ENCODE results near the gene KREMEN1.

The KREMEN1 gene

DNA sequence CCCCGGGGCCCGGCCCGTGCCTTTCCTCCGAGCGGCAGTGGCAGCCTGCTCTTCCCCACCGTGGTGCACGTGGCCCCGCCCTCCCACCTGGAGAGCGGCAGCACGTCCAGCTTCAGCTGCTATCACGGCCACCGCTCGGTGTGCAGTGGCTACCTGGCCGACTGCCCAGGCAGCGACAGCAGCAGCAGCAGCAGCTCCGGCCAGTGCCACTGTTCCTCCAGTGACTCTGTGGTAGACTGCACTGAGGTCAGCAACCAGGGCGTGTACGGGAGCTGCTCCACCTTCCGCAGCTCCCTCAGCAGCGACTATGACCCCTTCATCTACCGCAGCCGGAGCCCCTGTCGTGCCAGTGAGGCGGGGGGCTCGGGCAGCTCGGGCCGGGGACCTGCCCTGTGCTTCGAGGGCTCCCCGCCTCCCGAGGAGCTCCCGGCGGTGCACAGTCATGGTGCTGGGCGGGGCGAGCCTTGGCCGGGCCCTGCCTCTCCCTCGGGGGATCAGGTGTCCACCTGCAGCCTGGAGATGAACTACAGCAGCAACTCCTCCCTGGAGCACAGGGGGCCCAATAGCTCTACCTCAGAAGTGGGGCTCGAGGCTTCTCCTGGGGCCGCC is 23.1 kb upstream of the KREMEN1 start:
- peaks cover 13 to 50% of the 10 kb centered on the region in 2 donors for H3K36me3 ChIP-seq (ENCODE audit: control insufficient read depth in 1 of 2, insufficient read depth in 2 of 2, low read length in 2 of 2)
- H3K9ac ChIP-seq (ENCODE audit: low read depth in 1 of 2, low read length in 2 of 2) = no peak overlapping the region
- no peak overlapping the region for H3K4me3 ChIP-seq (ENCODE audit: low read depth in 1 of 2, low read length in 2 of 2)
- no peak overlapping the region for H3K27ac ChIP-seq (ENCODE audit: low read depth, low read length)
- no peaks in the 10 kb centered on the region for H3K4me1 ChIP-seq (ENCODE audit: control insufficient read depth in 1 of 2, insufficient read depth in 2 of 2, low read length in 2 of 2)
- H3K27me3 ChIP-seq (ENCODE audit: control insufficient read depth in 1 of 2, insufficient read depth in 2 of 2, low read length in 2 of 2) = no peaks in the 10 kb centered on the region
- no peaks in the 10 kb centered on the region for H3K9me3 ChIP-seq (ENCODE audit: control insufficient read depth in 1 of 2, low read length in 2 of 2)

DNA sequence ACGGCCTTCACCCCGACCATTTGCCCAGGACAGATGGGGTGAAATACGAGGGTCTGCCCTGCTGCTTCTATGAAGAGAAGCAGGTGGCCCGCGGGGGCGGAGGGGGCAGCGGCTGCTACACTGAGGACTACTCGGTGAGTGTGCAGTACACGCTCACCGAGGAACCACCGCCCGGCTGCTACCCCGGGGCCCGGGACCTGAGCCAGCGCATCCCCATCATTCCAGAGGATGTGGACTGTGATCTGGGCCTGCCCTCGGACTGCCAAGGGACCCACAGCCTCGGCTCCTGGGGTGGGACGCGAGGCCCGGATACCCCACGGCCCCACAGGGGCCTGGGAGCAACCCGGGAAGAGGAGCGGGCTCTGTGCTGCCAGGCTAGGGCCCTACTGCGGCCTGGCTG is 22.4 kb upstream of the KREMEN1 start:
- Histone ChIP-seq H3K9ac (ENCODE audit: low read depth in 1 of 2, low read length in 2 of 2) (no peak overlapping the region), H3K27ac (ENCODE audit: low read depth, low read length) (no peak overlapping the region), H3K4me1 (ENCODE audit: control insufficient read depth in 1 of 2, insufficient read depth in 2 of 2, low read length in 2 of 2) (no peaks in the 10 kb centered on the region), H3K27me3 (ENCODE audit: control insufficient read depth in 1 of 2, insufficient read depth in 2 of 2, low read length in 2 of 2) (no peaks in the 10 kb centered on the region), H3K36me3 (ENCODE audit: control insufficient read depth in 1 of 2, insufficient read depth in 2 of 2, low read length in 2 of 2) (peaks cover 13 to 47% of the 10 kb centered on the region in 2 donors), H3K9me3 (ENCODE audit: control insufficient read depth in 1 of 2, low read length in 2 of 2) (no peaks in the 10 kb centered on the region), H3K4me3 (ENCODE audit: low read depth in 1 of 2, low read length in 2 of 2) (no peak overlapping the region)

DNA sequence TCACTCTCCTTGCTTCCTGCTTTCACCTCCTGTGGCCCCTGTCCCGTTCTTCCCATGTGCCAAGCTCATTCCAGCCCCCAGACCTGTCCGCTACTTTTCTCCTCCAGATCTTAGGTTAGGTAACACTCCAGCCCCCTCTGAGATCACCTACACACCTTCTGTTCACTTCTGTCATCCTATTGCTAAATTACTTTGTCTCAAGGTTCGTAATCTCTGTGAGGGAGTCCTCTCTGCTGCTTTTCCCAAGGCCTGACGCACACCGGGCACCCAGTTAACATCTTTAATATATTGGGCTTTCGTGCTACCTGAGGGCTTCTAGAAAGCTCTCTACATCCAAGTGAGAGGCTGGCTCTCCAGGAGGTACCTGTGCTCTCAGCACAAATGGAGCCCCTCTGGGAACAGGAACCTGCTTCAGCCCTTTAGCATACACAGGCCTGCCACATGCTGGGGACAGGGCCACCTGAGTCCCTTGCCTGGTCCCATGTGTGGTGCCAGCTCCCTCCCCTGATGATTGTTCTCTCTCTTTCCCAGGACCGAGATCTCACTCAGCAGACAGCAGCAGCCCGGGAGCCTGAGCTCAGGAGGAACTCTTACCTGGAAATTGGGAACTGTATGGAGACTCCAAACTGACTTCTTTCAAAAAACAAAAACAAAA is 19.7 kb upstream of the KREMEN1 start:
- Histone ChIP-seq H3K9me3 (ENCODE audit: control insufficient read depth in 1 of 2, low read length in 2 of 2) (no peaks in the 10 kb centered on the region), H3K9ac (ENCODE audit: low read depth in 1 of 2, low read length in 2 of 2) (no peak overlapping the region), H3K27ac (ENCODE audit: low read depth, low read length) (no peak overlapping the region), H3K4me3 (ENCODE audit: low read depth in 1 of 2, low read length in 2 of 2) (no peak overlapping the region), H3K27me3 (ENCODE audit: control insufficient read depth in 1 of 2, insufficient read depth in 2 of 2, low read length in 2 of 2) (no peaks in the 10 kb centered on the region), H3K4me1 (ENCODE audit: control insufficient read depth in 1 of 2, insufficient read depth in 2 of 2, low read length in 2 of 2) (no peaks in the 10 kb centered on the region), H3K36me3 (ENCODE audit: control insufficient read depth in 1 of 2, insufficient read depth in 2 of 2, low read length in 2 of 2) (peaks cover 6 to 22% of the 10 kb centered on the region in 2 donors)

DNA sequence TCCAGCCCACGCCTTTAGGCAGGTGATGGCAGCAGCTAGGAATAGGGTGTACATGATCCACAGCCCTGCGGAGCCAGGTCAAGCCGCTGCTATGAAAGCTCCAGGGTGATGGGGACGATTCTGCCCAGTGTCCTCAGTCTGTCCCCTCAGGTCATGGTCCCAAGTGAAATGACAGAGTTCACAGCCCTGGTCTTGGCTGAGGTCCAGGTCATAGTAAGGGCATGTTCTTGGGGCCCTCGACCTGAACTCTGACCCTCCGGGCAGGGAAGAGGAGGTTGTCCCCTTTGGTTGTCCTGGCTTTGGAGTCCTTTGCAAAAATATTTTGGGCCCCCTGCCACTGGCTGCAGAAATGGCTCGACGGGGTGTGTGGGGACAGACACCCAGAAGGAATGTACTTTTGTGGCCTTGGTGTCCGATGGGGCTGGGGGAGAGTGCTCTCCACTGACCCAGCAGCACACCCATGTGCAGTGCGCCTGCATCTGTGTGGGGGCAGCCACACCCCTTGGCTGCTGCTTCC is 18.5 kb upstream of the KREMEN1 start:
- Histone ChIP-seq H3K36me3 (ENCODE audit: control insufficient read depth in 1 of 2, insufficient read depth in 2 of 2, low read length in 2 of 2) (peaks cover 5 to 11% of the 10 kb centered on the region in 2 donors), H3K4me1 (ENCODE audit: control insufficient read depth in 1 of 2, insufficient read depth in 2 of 2, low read length in 2 of 2) (no peaks in the 10 kb centered on the region), H3K4me3 (ENCODE audit: low read depth in 1 of 2, low read length in 2 of 2) (no peak overlapping the region), H3K27ac (ENCODE audit: low read depth, low read length) (no peak overlapping the region), H3K9ac (ENCODE audit: low read depth in 1 of 2, low read length in 2 of 2) (no peak overlapping the region), H3K9me3 (ENCODE audit: control insufficient read depth in 1 of 2, low read length in 2 of 2) (no peaks in the 10 kb centered on the region), H3K27me3 (ENCODE audit: control insufficient read depth in 1 of 2, insufficient read depth in 2 of 2, low read length in 2 of 2) (no peaks in the 10 kb centered on the region)

DNA sequence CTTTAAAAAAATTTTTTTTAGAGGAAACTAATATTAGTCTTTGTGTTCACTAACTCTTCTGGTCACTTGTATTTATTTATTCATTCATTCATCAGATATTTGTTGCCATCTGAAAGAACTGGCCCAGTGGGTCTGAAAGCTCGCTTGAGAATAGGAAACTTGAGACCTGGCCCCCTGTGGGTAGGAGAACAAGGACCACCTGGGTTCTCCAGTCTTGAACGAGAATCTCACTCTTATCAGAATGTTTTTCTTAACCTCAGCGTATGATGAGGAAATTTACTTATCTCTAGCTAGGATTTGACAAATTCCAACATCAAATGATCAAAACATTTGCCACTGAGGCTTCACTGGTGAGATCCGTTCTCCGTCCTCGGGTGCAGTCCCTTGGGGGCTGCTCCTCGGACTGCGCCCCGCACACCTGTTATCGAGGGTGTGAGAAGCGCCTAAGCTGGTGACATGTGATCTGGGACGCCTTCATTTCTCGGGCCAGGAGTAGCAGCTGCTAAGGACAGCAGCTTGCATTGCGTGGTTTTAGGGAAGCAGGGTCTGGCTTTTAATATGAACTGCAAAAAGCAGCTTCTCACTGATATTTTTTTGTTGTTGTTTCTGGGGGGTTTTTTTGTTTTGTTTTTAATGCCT is 17.5 kb upstream of the KREMEN1 start:
- H3K36me3 ChIP-seq (ENCODE audit: control insufficient read depth in 1 of 2, insufficient read depth in 2 of 2, low read length in 2 of 2) = peaks cover 5 to 7% of the 10 kb centered on the region in 2 donors
- H3K27me3 ChIP-seq (ENCODE audit: control insufficient read depth in 1 of 2, insufficient read depth in 2 of 2, low read length in 2 of 2) = no peaks in the 10 kb centered on the region
- no peak overlapping the region for H3K4me3 ChIP-seq (ENCODE audit: low read depth in 1 of 2, low read length in 2 of 2)
- H3K4me1 ChIP-seq (ENCODE audit: control insufficient read depth in 1 of 2, insufficient read depth in 2 of 2, low read length in 2 of 2) = no peaks in the 10 kb centered on the region
- no peak overlapping the region for H3K27ac ChIP-seq (ENCODE audit: low read depth, low read length)
- no peaks in the 10 kb centered on the region for H3K9me3 ChIP-seq (ENCODE audit: control insufficient read depth in 1 of 2, low read length in 2 of 2)
- no peak overlapping the region for H3K9ac ChIP-seq (ENCODE audit: low read depth in 1 of 2, low read length in 2 of 2)

DNA sequence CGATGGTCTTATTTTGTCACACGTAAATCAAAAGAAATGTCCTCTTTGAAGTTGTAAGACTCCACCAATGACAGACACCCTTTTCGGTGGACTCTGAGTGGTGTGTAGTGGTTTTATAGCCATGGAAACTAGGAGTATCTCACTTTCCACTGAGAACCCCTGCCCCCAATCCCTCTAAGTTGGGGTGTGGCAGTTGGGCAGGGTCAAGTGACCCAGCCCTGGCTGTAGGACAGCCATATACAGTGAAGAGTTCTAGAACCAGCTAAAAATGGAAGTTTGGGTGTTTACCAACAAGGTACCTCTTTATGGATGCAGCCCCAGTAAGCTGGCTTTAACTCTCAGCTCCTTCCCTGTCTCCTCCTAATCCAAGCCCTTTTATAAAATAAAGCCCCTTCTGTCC is 16.4 kb upstream of the KREMEN1 start:
- Histone ChIP-seq H3K27me3 (ENCODE audit: control insufficient read depth in 1 of 2, insufficient read depth in 2 of 2, low read length in 2 of 2) (no peaks in the 10 kb centered on the region), H3K27ac (ENCODE audit: low read depth, low read length) (no peak overlapping the region), H3K4me1 (ENCODE audit: control insufficient read depth in 1 of 2, insufficient read depth in 2 of 2, low read length in 2 of 2) (no peaks in the 10 kb centered on the region), H3K9ac (ENCODE audit: low read depth in 1 of 2, low read length in 2 of 2) (no peak overlapping the region), H3K36me3 (ENCODE audit: control insufficient read depth in 1 of 2, insufficient read depth in 2 of 2, low read length in 2 of 2) (no peaks in the 10 kb centered on the region), H3K4me3 (ENCODE audit: low read depth in 1 of 2, low read length in 2 of 2) (no peak overlapping the region), H3K9me3 (ENCODE audit: control insufficient read depth in 1 of 2, low read length in 2 of 2) (no peaks in the 10 kb centered on the region)

DNA sequence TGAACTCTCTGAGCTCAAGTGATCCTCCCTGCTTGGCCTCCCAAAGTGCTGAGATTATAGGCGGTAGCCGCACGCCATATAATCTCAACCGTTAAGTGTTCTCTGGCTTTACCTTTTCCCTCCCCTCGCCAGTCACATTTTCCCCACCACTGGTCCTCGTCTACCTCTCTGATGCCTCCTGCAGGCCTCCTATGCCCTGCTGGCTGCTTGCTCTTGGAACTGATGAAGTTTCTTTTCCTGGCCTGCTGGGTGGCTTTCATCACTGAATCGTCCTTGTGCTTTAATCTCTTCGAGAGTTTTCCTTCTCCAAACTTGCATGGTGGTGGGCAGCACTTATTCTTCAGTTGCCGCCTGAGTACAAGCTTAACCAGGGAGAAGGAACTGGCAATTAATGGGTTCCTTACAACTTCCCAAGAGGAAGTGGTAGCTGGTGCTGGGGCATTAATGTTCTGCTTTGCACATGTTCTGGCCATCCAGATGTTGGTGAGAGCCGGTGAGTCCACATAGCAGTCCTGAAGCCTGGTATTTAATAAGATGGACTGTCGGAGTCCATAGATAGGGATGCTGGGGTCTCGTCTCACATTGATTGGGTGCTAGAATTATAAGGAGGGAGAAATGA is 12.5 kb upstream of the KREMEN1 start:
- peaks cover 0 to 3% of the 10 kb centered on the region in 2 donors for H3K27me3 ChIP-seq (ENCODE audit: control insufficient read depth in 1 of 2, insufficient read depth in 2 of 2, low read length in 2 of 2)
- no peaks in the 10 kb centered on the region for H3K4me1 ChIP-seq (ENCODE audit: control insufficient read depth in 1 of 2, insufficient read depth in 2 of 2, low read length in 2 of 2)
- H3K9me3 ChIP-seq (ENCODE audit: control insufficient read depth in 1 of 2, low read length in 2 of 2) = no peaks in the 10 kb centered on the region
- H3K36me3 ChIP-seq (ENCODE audit: control insufficient read depth in 1 of 2, insufficient read depth in 2 of 2, low read length in 2 of 2) = no peaks in the 10 kb centered on the region
- no peak overlapping the region for H3K9ac ChIP-seq (ENCODE audit: low read depth in 1 of 2, low read length in 2 of 2)
- no peak overlapping the region for H3K27ac ChIP-seq (ENCODE audit: low read depth, low read length)
- no peak overlapping the region for H3K4me3 ChIP-seq (ENCODE audit: low read depth in 1 of 2, low read length in 2 of 2)

DNA sequence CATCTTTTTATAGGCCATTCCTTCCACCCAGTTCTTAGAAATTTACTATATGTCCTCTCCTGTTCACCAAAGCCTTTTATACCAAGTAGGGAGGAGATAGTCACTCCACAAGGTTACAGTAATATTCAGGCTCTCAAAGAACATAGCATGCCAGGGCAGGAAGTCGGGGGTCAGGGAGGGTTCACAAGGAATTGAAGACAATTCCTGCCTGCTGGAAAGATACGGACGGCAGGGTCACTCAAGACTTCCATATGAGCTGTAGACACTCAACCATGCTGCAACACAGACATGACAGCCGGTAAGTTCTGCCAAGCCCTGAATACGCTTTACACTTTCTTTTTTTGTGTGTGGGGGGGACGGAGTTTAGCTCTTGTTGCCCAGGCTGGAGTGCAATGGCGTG is 11.9 kb upstream of the KREMEN1 start:
- Histone ChIP-seq H3K4me3 (ENCODE audit: low read depth in 1 of 2, low read length in 2 of 2) (no peak overlapping the region), H3K4me1 (ENCODE audit: control insufficient read depth in 1 of 2, insufficient read depth in 2 of 2, low read length in 2 of 2) (no peaks in the 10 kb centered on the region), H3K36me3 (ENCODE audit: control insufficient read depth in 1 of 2, insufficient read depth in 2 of 2, low read length in 2 of 2) (no peaks in the 10 kb centered on the region), H3K27ac (ENCODE audit: low read depth, low read length) (no peak overlapping the region), H3K9ac (ENCODE audit: low read depth in 1 of 2, low read length in 2 of 2) (no peak overlapping the region), H3K27me3 (ENCODE audit: control insufficient read depth in 1 of 2, insufficient read depth in 2 of 2, low read length in 2 of 2) (peaks cover 0 to 3% of the 10 kb centered on the region in 2 donors), H3K9me3 (ENCODE audit: control insufficient read depth in 1 of 2, low read length in 2 of 2) (no peaks in the 10 kb centered on the region)

DNA sequence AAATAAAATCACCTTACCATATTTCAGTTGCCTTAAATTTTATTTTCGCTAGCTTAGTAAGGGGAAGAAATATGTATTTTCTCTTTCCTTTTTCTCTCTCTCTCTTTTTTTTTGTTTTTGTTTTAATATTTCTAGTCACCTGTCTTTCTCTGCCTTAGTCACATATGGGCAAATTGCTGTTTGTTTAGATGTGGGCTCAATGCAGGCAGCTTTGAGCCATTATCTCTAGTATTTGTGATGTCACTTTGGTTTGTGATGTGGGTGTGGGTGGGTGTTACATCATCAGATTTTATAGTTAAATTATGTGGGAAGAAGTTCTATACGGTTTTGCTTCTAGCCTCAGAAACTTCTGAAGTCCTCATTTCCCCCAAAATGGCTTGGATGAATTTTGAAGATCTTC is 11.1 kb upstream of the KREMEN1 start, which contains the start of gene C22orf31:
TSS of gene C22orf31 (minus strand) at position 59 of the 400 bp plus-strand sequence. CDS start at position 20, 39 bp downstream.
- H3K4me1 ChIP-seq (ENCODE audit: control insufficient read depth in 1 of 2, insufficient read depth in 2 of 2, low read length in 2 of 2) = no peaks in the 10 kb centered on the region
- no peaks in the 10 kb centered on the region for H3K36me3 ChIP-seq (ENCODE audit: control insufficient read depth in 1 of 2, insufficient read depth in 2 of 2, low read length in 2 of 2)
- H3K4me3 ChIP-seq (ENCODE audit: low read depth in 1 of 2, low read length in 2 of 2) = no peak within 1 kb of the TSS
- H3K9ac ChIP-seq (ENCODE audit: low read depth in 1 of 2, low read length in 2 of 2) = no peak within 1 kb of the TSS
- H3K9me3 ChIP-seq (ENCODE audit: control insufficient read depth in 1 of 2, low read length in 2 of 2) = no peaks in the 10 kb centered on the region
- H3K27ac ChIP-seq (ENCODE audit: low read depth, low read length) = no peak within 1 kb of the TSS
- H3K27me3 ChIP-seq (ENCODE audit: control insufficient read depth in 1 of 2, insufficient read depth in 2 of 2, low read length in 2 of 2) = peaks cover 0 to 3% of the 10 kb centered on the region in 2 donors

DNA sequence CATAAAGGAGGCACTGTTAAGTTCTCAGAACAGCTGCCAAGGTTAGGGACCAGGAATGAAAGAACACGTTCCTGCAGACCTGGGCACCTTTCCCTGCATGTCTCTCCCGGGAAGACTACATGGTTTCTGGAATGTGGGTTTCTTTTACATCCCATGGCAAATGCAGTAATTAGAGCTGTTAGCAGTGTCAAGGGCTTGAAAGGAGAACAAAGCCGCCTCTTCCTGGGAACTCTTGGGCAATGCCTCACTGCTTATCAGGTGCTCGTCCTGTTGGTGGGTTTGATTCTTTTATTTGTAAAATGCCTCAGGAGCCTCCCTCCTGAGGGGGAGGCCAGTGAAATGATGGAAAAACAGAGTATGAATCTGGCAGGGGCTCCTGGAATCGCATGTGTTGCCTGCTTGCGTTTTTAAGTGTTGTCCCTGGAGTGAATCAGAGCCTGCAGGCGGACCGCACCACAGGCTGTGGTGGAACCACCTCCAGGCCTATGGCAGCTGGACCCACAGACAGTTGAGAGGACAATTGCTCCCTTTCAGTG is 10.5 kb upstream of the KREMEN1 start:
- no peaks in the 10 kb centered on the region for H3K36me3 ChIP-seq (ENCODE audit: control insufficient read depth in 1 of 2, insufficient read depth in 2 of 2, low read length in 2 of 2)
- H3K27me3 ChIP-seq (ENCODE audit: control insufficient read depth in 1 of 2, insufficient read depth in 2 of 2, low read length in 2 of 2) = peaks cover 0 to 3% of the 10 kb centered on the region in 2 donors
- no peak overlapping the region for H3K4me3 ChIP-seq (ENCODE audit: low read depth in 1 of 2, low read length in 2 of 2)
- no peak overlapping the region for H3K9ac ChIP-seq (ENCODE audit: low read depth in 1 of 2, low read length in 2 of 2)
- no peaks in the 10 kb centered on the region for H3K9me3 ChIP-seq (ENCODE audit: control insufficient read depth in 1 of 2, low read length in 2 of 2)
- H3K4me1 ChIP-seq (ENCODE audit: control insufficient read depth in 1 of 2, insufficient read depth in 2 of 2, low read length in 2 of 2) = no peaks in the 10 kb centered on the region
- H3K27ac ChIP-seq (ENCODE audit: low read depth, low read length) = no peak overlapping the region

Measured in duodenal mucosa (tissue), 2 donors.